ENCODE results near the gene EVA1A.

DNA sequence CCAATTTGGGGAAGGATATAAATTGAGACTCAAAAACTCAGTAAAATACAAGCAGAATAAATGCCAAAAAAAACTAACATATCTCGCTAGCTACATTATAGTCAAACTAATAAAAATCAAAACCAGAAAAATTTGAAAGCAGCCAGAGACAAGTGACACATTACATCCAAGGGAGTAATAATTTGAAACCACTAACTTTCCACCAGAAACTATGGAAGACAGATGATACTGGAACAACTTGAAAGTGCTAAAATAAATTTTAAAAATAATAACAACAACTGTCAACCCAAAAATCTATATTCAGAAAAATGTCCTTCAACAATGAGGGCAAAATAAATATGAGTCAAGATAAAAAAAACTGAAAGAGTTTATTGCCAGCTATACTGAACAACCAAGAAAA, 110.7 kb downstream of the EVA1A start:
- TF ChIP-seq CTCF (IDR thresholded peaks at IDR 0.05) (no peak), EP300 (IDR thresholded peaks at IDR 0.05) (no peak)

Measured in stomach (tissue), 4 donors.